CD4-positive, alpha-beta T cell treated with Interleukin-1 beta for 1 hour (primary cell): ENCODE measurements around the gene PRKD1.

Source experiments
- DNase-seq, 2 donors: peaks; one replicate each; pipeline ENCODE4 v3.0.0-alpha.2; 2020 to 2022

Gene PRKD1

GRCh38 chr14:29654901-29655550, 272.6 kb downstream of the PRKD1 start:
- no peak for DNase-seq

- DNase-seq: no peak
Observed at GRCh38 chr14:29653303-29653702, 274.3 kb downstream of the PRKD1 start.

GRCh38 chr14:29652571-29652970, 275.1 kb downstream of the PRKD1 start:
- no peak for DNase-seq

GRCh38 chr14:29650554-29651269, 276.9 kb downstream of the PRKD1 start:
- DNase-seq: no peak

- no peak for DNase-seq
Observed at GRCh38 chr14:29649170-29649569, 278.5 kb downstream of the PRKD1 start.

GRCh38 chr14:29648045-29648444, 279.6 kb downstream of the PRKD1 start:
- no peak for DNase-seq

GRCh38 chr14:29645117-29645516, 282.5 kb downstream of the PRKD1 start:
- DNase-seq: no peak

- DNase-seq: no peak
Observed at GRCh38 chr14:29643433-29644211, 284.0 kb downstream of the PRKD1 start.

- DNase-seq: no peak
Observed at GRCh38 chr14:29637411-29637810, 290.2 kb downstream of the PRKD1 start.

- no peak for DNase-seq
Observed at GRCh38 chr14:29636870-29637269, 290.8 kb downstream of the PRKD1 start.

- no peak for DNase-seq
Observed at GRCh38 chr14:29630566-29631160, 297.0 kb downstream of the PRKD1 start.

GRCh38 chr14:29629839-29630238, 297.8 kb downstream of the PRKD1 start:
- DNase-seq: no peak

GRCh38 chr14:29627137-29627536, 300.5 kb downstream of the PRKD1 start:
- DNase-seq: no peak

- no peak for DNase-seq
Observed at GRCh38 chr14:29618323-29619067, 309.2 kb downstream of the PRKD1 start.

- DNase-seq: no peak
Observed at GRCh38 chr14:29616922-29617321, 310.7 kb downstream of the PRKD1 start.

GRCh38 chr14:29608861-29609260, 318.8 kb downstream of the PRKD1 start:
- no peak for DNase-seq

GRCh38 chr14:29607169-29607568, 320.5 kb downstream of the PRKD1 start:
- DNase-seq: no peak

GRCh38 chr14:29603696-29604095, 324.0 kb downstream of the PRKD1 start:
- DNase-seq: no peak

- no peak for DNase-seq
Observed at GRCh38 chr14:29601616-29602015, 326.0 kb downstream of the PRKD1 start.

GRCh38 chr14:29587761-29588470, 339.7 kb downstream of the PRKD1 start:
- no peak for DNase-seq

GRCh38 chr14:29587046-29587445, 340.6 kb downstream of the PRKD1 start:
- no peak for DNase-seq

GRCh38 chr14:29584992-29585391, 342.7 kb downstream of the PRKD1 start:
- no peak for DNase-seq
